Middle frontal gyrus (tissue), 1 donor: Measurements from ENCODE around the gene OXLD1.

Experiments used
- DNase-seq: peaks from one replicate; pipeline ENCODE4 v3.0.0-alpha.2; 2015; ENCODE audit warnings: low spot score; ENCODE audit errors: extremely low spot score

OXLD1 gene

GRCh38 chr17:81666342-81667191 is at the start of gene OXLD1, which contains the start of gene CCDC137:
Gene OXLD1, minus strand, starts transcription at chr17:81666605. Its CDS starts 28 bp downstream, at chr17:81666577.
Gene CCDC137, plus strand, starts transcription at chr17:81666737. Its CDS starts 30 bp downstream, at chr17:81666767.
- DNase-seq, result peak; percentile 94

- DNase-seq, result no peak
These were observed 48.9 kb upstream of the OXLD1 start for GRCh38 chr17:81715107-81715871.

GRCh38 chr17:81714412-81715106 is 48.2 kb upstream of the OXLD1 start:
- no peak for DNase-seq

GRCh38 chr17:81713556-81714411 is 47.4 kb upstream of the OXLD1 start:
- no peak for DNase-seq

- DNase-seq, result no peak
These were observed 46.7 kb upstream of the OXLD1 start for GRCh38 chr17:81713004-81713555.

- DNase-seq, result no peak
These were observed 46.1 kb upstream of the OXLD1 start for GRCh38 chr17:81712468-81713003.

- DNase-seq, result peak; percentile 56
These were observed 45.5 kb upstream of the OXLD1 start, which contains the start of gene SLC25A10 for GRCh38 chr17:81711814-81712467. Gene SLC25A10, plus strand, starts transcription at chr17:81712284. Its CDS starts 143 bp downstream, at chr17:81712427.

GRCh38 chr17:81710514-81711308 is 44.3 kb upstream of the OXLD1 start:
- no peak for DNase-seq

GRCh38 chr17:81708739-81709185 is 42.4 kb upstream of the OXLD1 start:
- no peak for DNase-seq

GRCh38 chr17:81707725-81708646 is 41.6 kb upstream of the OXLD1 start:
- no peak for DNase-seq

GRCh38 chr17:81706757-81707624 is 40.6 kb upstream of the OXLD1 start:
- DNase-seq, result no peak

GRCh38 chr17:81706232-81706611 is 39.8 kb upstream of the OXLD1 start:
- no peak for DNase-seq

GRCh38 chr17:81705518-81706231 is 39.3 kb upstream of the OXLD1 start:
- DNase-seq, result no peak

GRCh38 chr17:81703747-81704654 is 37.6 kb upstream of the OXLD1 start:
- no peak for DNase-seq
